ENCODE data around the gene DESI1. TPM values are rescaled to one million over a fixed set of nuclear protein-coding genes. Genes with fewer than 3 reads are reported as not detected.

Gene DESI1
- 10 to 100 TPM; 15.8 to 22.3 TPM for total RNA-seq

DNA sequence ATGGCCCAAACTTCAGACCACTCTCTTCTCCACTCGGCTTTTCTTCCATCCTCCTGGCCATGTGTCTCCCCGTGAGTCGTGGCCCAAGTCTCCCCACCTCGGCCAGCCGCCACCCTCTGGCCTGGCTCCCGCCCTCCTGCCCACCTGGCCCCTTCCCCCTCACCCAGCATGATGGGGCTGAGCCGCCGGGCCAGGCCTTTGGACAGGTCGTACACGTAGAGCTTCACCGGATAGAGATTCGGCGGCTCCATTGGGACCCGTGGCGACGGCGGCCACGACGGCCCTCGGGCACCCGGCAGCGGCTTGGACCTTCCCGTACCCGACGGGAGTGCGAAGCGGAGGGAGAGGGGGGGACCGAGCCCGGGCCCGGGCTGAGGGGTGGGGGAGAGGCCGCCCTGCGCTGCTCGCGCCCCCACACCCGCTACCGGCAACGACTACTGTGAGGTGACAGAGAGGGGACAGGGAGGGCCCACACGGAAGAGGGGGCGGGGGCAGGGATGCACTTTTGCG is at the start of gene DESI1:
Gene DESI1, minus strand, starts transcription at position 455 of the 510 bp plus-strand sequence. Its CDS starts 204 bp downstream, at position 251.

DNA sequence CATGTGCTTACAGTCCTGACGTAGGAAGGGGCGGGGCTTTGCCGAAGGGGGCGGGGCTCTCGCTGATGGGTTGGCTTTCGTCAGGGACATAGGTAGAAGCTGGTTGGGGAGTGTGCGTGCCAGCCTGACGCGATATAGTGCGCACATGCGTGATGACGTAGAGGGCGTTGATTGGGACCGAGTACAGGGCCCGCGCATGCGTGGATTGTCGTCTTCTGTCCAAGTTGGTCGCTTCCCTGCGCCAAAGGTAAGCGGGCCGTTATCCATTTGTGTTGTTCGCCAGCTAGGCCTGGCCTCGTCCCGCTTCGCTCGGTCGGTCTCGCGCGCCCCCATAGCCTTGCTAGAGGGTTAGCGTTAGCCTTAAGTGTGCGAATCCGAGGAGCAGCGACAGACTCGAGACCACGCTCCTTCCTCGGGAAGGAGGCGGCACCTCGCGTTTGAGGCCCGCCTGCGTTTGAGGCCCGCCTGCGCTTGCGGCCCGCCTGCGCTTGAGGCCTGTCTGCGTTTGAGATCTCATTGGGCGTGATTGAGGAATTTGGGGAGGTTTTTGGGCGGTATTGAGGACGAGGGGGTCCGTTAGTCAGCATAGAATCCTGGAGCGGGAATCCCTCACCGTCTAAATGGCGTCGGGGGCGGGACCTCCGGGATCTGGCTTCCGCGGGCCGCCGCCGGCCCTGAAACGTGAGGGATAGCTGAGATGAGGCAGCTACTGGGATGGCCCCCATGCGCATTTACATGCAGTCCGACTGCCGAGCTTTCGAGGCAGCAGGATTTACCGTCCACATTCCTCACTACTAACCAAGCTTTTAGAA is 462 bp upstream of the DESI1 start, which contains the start of gene XRCC6:
Gene XRCC6, plus strand, starts transcription at position 197 of the 812 bp plus-strand sequence. CDS start 710 bp downstream, outside the sequence.

DNA sequence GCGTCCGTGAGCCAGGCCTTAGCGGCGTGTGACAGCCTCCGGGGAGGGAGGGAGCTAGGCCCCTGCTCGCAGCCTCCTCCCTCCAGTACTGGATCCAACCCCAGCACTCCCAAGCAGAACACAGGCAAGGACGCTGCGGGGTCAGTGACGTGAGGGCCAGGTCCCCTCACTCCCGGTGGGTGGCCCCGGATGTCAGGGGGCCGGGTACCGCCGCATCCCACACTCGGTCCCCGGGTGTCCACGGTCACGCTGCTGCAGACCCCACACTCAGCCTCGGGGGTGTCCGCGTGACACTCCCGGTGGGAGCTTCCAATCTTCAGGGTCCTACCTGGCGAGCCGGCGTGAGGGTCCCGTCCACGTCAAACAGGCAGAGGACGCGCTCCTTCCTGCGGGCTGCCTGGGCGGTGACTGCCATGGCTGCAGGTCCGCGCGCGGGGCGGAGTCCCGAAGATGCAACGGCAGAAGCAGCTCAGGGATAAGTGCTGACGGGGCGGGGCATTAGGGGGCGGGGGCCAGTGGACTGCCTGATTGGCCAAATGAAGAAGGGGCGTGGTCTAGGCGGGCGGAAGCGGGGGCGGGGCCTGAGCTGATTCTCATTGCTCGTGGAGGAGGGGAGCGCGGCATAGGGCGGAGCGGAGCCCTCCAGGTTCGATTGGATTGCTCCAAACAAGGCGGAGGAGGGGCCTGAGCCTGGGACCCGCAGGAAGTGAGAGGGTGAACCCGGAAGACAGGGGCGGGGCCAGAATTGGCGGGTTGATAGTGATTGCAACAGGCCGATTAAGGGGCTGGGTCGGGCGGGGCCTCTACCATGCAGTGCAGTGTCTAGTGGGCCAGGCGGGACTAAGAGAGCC is 31.2 kb downstream of the DESI1 start, which contains the start of gene PMM1:
Gene PMM1, minus strand, starts transcription at position 450 of the 851 bp plus-strand sequence. Its CDS starts 35 bp downstream, at position 415.

Small RNA genes within 50 kb of the gene (small RNA-seq; reads per million reads assigned to genes)
- gene RF00019, result 0 reads per million in 2 donors

Other genes starting within 250 kb of the DESI1 start
- 1 to 10 TPM; 3.0 to 3.8 TPM for gene TEF, start 239.1 kb downstream of the DESI1 start, total RNA-seq
- 10 to 100 TPM; 15.5 to 17.0 TPM for gene TOB2, start 174.2 kb downstream of the DESI1 start, total RNA-seq
- gene PHF5A, start 152.4 kb downstream of the DESI1 start, total RNA-seq, result 10 to 100 TPM; 23.1 to 51.0 TPM
- 10 to 100 TPM; 72.3 to 86.4 TPM for gene ACO2, start 151.9 kb downstream of the DESI1 start, total RNA-seq
- 10 to 100 TPM; 18.2 to 33.0 TPM for gene POLR3H, start 76.6 kb downstream of the DESI1 start, total RNA-seq
- gene CSDC2, start 60.0 kb downstream of the DESI1 start, total RNA-seq, result not detected
- 10 to 100 TPM; 13.4 to 14.3 TPM for gene PMM1, start 31.2 kb downstream of the DESI1 start, total RNA-seq
- gene XRCC6, start 252 bp upstream of the DESI1 start, total RNA-seq, result 100 to 1,000 TPM; 229 to 327 TPM
- 100 to 1,000 TPM in 1 of 2 donors, 10 to 100 TPM in 1; 76.7 to 111 TPM for gene SNU13, start 67.8 kb upstream of the DESI1 start, total RNA-seq
- under 1 TPM in 1 of 2 donors, not detected in 1; 0.67 TPM for gene MEI1, start 78.5 kb upstream of the DESI1 start, total RNA-seq
- gene CCDC134, start 179.6 kb upstream of the DESI1 start, total RNA-seq, result 10 to 100 TPM in 1 of 2 donors, 1 to 10 TPM in 1; 9.3 to 17.0 TPM
- gene SREBF2, start 212.1 kb upstream of the DESI1 start, total RNA-seq, result 100 to 1,000 TPM in 1 of 2 donors, 10 to 100 TPM in 1; 89.2 to 110 TPM